Left colon (tissue), 2 donors: ENCODE results near the gene FXYD6. TPM values are rescaled to one million over a fixed set of nuclear protein-coding genes. Genes with fewer than 3 reads are reported as not detected.
A peak's percentile ranks its signal among the peaks of the same experiment; 100 is the strongest.
"Not testable (repeated sequence)": the region's sequence is repeated elsewhere in the genome, so short reads cannot be mapped to it uniquely, and the experiment has no call there.

Source experiments
- ATAC-seq: fragments of 200-7000 bp; cut with Tn5 transposase; one replicate; pipeline ENCODE4 v1.9.1; 2020; ENCODE audit warnings: mild to moderate bottlenecking, moderate library complexity
- DNase-seq, 2 donors: peaks; one replicate each; pipeline ENCODE4 v3.0.0-alpha.2; 2020
- intact Hi-C, 2 donors: fragments of 100-400 bp; cut with DNase I in 1 of 2; cut with micrococcal nuclease in 1 of 2; formaldehyde crosslinking; loops; one replicate each; pipeline versions ENCODE4 v1.11.2 to v1.14.0; 2022; cut with DNase I, micrococcal nuclease
- total RNA-seq, 2 donors: library from RNA; stranded (reverse); fragmentation: NEBNext Ultra II Directional; extraction: Animal tissue kit (Norgen Biotek cat#: 25700); gene quantifications; one replicate each; pipeline ENCODE4 v1.2.1, GENCODE V29; 2021
- donor health status: DM: no; HTN: no; CAD: no.
- donor health status: DM: yes; HTN: yes; CAD: no.

The FXYD6 gene
- total RNA-seq, 2 donors from 2014 or later: 4.4 to 37.2 TPM

DNA sequence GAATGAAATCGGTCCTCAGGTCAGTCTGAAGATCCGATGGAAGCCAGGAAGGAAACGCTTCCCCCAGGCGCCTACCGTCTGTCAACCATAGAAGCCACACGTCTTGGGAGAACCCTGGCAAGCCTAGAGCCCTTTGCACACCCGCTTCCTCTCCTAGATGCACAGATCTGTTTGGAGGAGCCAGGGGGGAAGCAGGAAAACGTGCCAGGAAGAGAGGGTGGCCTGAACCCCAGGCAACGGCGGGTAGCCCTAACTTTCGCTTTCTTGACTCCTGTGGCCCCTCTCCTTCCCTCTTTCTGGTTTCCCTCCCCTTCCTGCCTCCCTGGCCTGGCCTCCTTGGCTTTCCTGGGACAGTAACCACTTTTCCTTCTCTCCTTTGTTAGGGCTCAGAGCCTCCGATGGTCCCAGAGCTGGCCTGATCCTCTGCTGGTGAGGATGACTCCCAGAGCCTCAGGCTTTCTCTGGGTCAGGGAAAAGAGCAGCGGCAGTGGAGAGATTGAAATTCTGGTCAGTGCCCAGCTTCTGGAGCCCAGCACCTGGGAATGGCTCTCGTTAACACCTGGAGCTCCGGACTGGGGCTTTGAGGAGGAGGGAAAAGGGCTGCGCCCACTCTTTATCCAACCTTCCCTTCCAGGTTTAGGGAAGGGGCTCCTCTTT, 2.1 kb downstream of the FXYD6 start:
- DNase-seq (no peak), ATAC-seq (no peak)
- intact Hi-C loops: no loop called here

DNA sequence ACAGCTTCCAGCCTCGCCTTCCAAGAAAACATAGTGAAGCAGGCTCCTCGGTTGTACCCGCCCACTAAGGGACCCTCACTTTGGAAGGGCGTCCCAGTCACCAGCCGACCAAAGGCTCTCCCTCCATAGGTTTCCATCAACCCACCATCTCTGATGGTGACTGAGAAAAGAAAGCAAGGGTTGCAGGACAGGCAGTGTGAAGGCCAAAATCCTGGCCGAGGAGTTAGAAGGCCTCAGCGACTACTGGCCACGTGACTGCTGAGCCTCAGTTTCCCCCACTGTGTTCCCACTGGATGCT, 2.7 kb downstream of the FXYD6 start:
- intact Hi-C loops: no loop called here
- no peak for ATAC-seq
- no peak for DNase-seq

- intact Hi-C loops: no loop called here
- ATAC-seq (no peak), DNase-seq (no peak)
Measured at GRCh38 chr11:117872975-117873827, 3.3 kb downstream of the FXYD6 start.

DNA sequence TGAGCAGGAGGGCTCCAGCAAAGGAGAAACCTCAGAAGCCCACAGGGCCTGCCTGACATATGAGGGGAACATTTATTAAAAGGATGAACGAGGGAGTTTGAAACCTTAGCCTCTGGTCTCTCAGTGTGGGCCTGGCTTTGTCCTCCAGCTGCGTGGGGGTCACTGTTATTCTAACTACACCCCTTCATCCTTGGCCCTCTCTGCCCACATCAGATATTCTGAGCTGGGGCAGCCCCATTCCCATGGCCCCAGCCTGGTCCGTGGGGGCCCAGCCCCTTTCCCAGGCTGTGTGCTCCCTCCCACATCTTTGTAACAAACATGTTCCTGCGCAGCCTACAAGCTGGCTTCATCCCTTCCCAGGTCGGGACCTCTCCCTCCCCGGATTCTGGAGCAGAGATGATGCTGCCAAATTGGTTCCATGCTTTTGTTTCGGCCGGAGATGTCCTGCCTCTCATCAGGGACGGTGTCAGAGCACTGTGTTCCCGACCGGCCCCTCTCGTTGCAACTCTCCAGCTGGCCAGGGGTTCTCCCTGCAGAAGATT, 4.0 kb downstream of the FXYD6 start:
- intact Hi-C loops: no loop called here
- ATAC-seq: no peak
- DNase-seq: peak in 1 of 2 donors; percentile 53

DNA sequence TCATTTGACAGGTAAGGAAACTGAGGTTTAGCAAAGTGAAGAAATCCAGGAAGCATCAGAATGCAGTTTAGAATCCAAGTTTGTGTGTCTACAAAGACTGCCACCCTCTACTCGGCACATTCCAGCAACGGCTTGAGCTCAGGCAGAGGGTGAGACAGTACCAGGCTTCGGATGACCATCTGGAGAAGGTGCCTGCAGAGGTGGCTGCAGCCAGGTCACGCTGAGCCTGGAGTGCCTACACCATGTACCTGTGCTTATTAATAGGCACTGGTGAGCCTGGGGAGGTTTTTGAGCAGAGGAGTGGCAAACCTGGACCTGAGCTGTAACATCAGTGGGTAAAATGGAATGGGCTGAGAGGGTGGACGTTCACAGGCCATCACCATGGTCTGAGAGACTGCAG, 4.7 kb downstream of the FXYD6 start:
- no peak for DNase-seq
- intact Hi-C loops: no loop called here

GRCh38 chr11:117871160-117871559, 5.3 kb downstream of the FXYD6 start:
- ATAC-seq (no peak), DNase-seq (no peak)
- intact Hi-C loops: no loop called here

More for the DNA sequence above, 4.7 kb downstream of the FXYD6 start:
- ATAC-seq: no peak

DNA sequence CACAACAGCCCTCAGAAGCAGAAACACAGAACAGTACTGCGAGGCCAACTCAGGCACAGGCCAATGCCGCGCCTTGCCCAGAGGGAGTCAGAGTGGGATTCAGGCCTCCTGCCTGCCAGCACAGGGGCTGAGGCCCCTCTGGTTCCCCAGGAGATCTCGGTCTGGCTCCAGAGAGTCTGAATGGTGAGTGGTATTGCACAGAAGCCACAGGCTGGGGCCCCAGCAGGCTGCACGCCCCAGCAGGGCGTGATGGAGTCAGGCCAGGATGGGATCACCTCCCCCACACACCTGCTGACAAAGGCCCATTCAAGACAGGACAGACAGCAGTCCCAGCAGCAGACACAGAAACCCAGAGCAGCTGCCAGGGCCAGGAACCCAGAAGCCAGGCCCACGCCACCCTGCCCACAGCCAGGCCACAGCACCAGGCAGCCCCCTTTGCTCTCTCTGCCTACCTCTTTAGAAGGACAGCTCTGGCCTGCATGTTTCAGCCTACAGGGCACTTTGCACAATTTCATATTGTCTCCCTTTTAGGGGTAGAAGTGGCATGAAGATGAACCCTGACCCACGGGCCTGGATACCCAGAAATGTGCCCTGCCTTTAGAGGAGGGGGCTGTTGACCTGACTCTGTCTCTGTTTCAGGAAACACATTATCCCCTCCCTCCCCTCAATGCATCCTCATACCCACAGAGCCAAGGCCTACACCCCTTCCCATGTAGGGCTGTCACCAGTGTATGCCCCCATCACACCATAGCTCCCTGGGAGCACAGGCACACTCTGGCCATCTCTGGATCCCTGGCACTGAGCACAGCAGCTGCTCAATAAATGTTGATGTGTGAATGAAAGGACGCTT, 6.1 kb downstream of the FXYD6 start:
- intact Hi-C loops: no loop called here
- ATAC-seq: peak; percentile 26
- DNase-seq: no peak

- intact Hi-C loops: no loop called here
- no peak for DNase-seq
- no peak for ATAC-seq
Measured at GRCh38 chr11:117869604-117870003, 6.9 kb downstream of the FXYD6 start.

- no peak for DNase-seq
- intact Hi-C loops: no loop called here
- ATAC-seq: no peak
Measured at GRCh38 chr11:117868815-117869561, 7.5 kb downstream of the FXYD6 start.

- ATAC-seq: no peak
- no peak for DNase-seq
- intact Hi-C loops: no loop called here
Measured at GRCh38 chr11:117868088-117868487, 8.4 kb downstream of the FXYD6 start.

DNA sequence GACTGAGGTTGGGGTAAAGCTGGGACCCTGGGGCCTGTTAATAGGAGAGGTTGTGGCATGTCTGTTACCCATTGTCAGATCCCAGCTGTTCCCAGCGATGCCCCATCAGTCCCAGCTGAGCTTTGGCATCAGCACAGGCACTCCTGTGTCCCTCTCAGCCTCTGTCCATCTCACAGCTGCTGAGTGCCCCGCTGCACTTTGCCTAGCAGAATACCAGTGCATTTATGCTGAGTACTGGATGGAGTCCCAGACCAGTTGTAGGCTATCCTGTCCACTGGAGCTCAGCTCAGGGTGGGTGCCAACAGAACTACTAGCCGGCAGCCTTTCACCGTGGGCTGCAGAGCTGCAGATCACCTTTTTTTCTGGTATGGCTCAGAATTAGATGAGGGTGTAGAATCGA, 9.9 kb downstream of the FXYD6 start:
- DNase-seq (no peak), ATAC-seq (no peak)
- intact Hi-C loops: no loop called here

DNA sequence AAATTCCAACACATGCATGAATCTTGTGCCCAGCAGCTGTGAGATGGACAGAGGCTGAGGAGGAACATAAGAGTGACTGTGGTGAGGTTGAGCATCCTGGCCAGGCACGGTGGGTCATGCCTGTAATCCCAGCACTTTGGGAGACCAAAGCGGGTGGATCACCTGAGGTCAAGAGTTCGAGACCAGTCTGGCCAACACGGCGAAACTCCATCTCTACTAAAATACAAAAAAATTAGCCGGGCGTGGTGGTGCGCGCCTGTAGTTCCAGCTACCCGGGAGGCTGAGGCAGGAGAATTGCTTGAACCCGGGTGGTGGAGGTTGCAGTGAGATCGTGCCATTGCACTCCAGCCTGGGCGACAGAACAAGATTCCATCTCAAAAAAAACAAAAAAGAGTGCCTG, 10.9 kb downstream of the FXYD6 start:
- DNase-seq, intact Hi-C loops, ATAC-seq: not testable (repeated sequence)

DNA sequence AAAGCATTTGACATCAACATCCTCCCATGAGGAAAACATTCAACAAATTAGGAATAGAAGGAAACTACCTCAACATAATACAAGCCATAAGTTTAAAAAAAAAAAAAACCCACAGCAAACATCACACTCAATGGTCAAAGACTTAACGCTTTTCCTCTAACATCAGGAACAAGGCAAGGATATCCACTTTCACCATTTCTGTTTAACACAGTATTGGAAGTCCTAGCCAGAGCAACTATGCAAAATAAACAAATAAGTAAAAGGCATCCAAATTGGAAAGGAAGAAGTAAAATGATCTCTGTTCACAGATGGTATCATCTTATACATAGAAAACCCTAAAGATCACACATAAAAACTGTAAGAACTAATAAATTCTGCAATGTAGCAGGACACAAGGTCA, 13.1 kb downstream of the FXYD6 start:
- intact Hi-C loops: no loop called here
- no peak for ATAC-seq
- DNase-seq: no peak

- intact Hi-C loops: no loop called here
- DNase-seq (no peak), ATAC-seq (no peak)
Measured at GRCh38 chr11:117862753-117863152, 13.7 kb downstream of the FXYD6 start.

DNA sequence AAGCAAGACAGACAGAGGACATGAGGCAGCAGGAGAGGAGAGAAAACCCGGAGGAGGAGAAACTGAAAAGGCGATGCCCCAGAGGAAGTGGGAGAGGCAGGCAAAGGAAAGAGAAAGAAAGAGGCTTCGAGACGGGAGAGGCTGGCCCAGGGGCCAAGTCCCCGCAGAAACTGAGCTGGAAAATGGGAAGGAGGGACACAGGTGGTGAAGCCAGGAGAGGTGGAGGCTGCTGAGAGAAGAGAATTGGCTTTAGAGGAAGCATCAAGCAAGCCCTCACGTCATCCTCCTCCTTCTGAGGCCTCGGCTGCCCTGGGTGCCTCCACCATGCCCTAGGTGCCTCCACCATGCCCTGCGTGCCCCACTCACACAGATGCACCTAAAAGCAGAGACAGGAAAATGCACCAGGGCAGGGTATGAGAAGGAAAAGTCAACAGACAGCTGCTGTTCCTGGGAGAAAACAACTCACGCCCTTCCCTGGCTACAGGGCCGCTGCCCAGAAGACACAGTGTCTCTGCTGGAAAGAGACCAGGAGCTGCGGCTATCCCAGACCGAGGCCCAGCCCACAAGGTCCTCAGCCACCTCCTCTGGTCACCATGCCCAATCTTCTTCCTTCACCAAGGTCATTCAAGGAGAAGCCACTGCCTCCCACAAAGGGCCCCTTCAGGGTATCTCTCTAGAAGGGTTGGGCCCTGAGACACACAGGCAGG, 14.3 kb downstream of the FXYD6 start:
- DNase-seq: no peak
- no peak for ATAC-seq
- intact Hi-C loops: no loop called here

DNA sequence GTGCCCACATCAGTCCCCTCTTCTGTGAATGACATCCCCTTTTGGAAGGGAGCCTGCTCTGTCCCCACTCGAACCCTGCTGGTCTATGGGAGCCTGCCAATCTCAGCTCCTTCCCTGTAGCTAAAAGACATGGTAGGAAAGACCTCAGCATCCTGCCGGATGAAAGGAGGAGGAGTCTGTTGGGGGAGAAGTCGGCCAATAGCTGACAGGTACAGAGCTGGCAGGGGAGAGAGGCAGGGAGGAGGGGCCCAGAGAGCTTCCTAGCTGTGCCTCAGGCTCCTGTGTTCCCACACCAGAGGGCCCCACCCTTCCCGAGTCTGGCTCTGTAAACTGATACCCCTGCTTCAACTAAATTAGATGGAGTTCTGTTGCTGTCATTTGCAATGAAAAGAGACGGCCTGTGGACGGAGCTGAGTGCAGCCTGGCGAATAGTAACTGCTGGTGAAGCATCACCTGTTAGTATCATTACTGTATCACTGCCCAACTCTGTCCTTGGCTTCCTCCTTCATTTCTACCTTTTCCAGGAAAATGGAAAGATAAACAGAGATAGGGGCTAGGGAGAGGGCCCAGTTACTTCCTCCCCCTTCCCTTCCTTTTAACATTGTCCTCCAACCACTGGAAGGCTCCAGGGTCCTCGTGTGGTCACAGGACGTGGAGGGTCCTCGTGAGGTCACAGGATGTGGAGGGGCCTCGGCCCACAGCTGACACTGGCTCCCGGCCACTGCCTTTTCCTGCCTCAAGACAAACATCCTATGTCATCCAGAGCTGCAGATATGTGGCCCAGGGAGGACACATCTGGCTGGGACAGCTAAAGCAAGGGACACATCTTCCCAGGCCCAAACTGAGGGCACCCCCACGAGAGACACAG, 15.1 kb downstream of the FXYD6 start:
- ATAC-seq (no peak), DNase-seq (no peak)
- intact Hi-C loops: no loop called here

- no peak for DNase-seq
- intact Hi-C loops: no loop called here
- no peak for ATAC-seq
Measured at GRCh38 chr11:117860139-117860538, 16.3 kb downstream of the FXYD6 start.
